Measurements from ENCODE around the gene TRIM50. TPM values are rescaled to one million over a fixed set of nuclear protein-coding genes. Genes with fewer than 3 reads are reported as not detected.
"Not testable (repeated sequence)": the region's sequence is repeated elsewhere in the genome, so short reads cannot be mapped to it uniquely, and the experiment has no call there.

TRIM50 gene
- total RNA-seq, 4 donors from 2014 or later, result not detected

- peaks cover 31% of the 10 kb centered on the region for H3K27me3 ChIP-seq
- TF ChIP-seq EP300 (IDR thresholded peaks at IDR 0.05; ENCODE audit: low read depth), result no peak
- TF ChIP-seq POLR2AphosphoS5 (IDR thresholded peaks at IDR 0.05), result no peak
- TF ChIP-seq POLR2A (IDR thresholded peaks at IDR 0.05), result no peak
- no peak for TF ChIP-seq CTCF (IDR thresholded peaks at IDR 0.05)
- H3K36me3 ChIP-seq, result no peaks in the 10 kb centered on the region
- intact Hi-C loops (cut with DNase I; ENCODE audit: low total_unique reads), result no loop called here
- DNase-seq, result no peak
- no peak overlapping the region for H3K27ac ChIP-seq
- in situ Hi-C loops (cut with MboI; ENCODE audit: low pct_ligation_motif_present in 1 of 4, low pct_unique_long_range_greater_than_20kb in 1 of 4, low sequenced_read_pairs in 3 of 4), result no loop called here
- no peak overlapping the region for H3K4me3 ChIP-seq
- peaks cover 2 to 8% (median 5%) of the 10 kb centered on the region in 4 donors for H3K4me1 ChIP-seq
- 84% methylated on average over 28 of the region's 28 CpGs; no CpG with 5 or more reads in 1 of the 2 donors for WGBS, 2 donors (ENCODE audit: low coverage in 1 of 2)
- no peaks in the 10 kb centered on the region for H3K9me3 ChIP-seq
Measured at GRCh38 chr7:73363225-73364005, 35.5 kb upstream of the TRIM50 start.

GRCh38 chr7:73360590-73360989 lies 32.7 kb upstream of the TRIM50 start:
- H3K4me3 ChIP-seq; in situ Hi-C loops (cut with MboI; ENCODE audit: low pct_ligation_motif_present in 1 of 4, low pct_unique_long_range_greater_than_20kb in 1 of 4, low sequenced_read_pairs in 3 of 4); DNase-seq; intact Hi-C loops (cut with DNase I; ENCODE audit: low total_unique reads); H3K27ac ChIP-seq; H3K36me3 ChIP-seq; H3K9me3 ChIP-seq: not testable (repeated sequence)
- Histone ChIP-seq H3K27me3 (peaks cover 31% of the 10 kb centered on the region), H3K4me1 (peaks cover 2 to 17% (median 10%) of the 10 kb centered on the region in 4 donors)
- 83 to 88% methylated on average over 1 of the region's 1 CpG for WGBS, 2 donors (ENCODE audit: low coverage in 1 of 2)

- Histone ChIP-seq H3K4me1 (peaks cover 2 to 17% (median 10%) of the 10 kb centered on the region in 4 donors), H3K27me3 (peaks cover 31% of the 10 kb centered on the region), H3K27ac (no peak overlapping the region), H3K9me3 (no peaks in the 10 kb centered on the region), H3K36me3 (no peaks in the 10 kb centered on the region), H3K4me3 (no peak overlapping the region)
- in situ Hi-C loops (cut with MboI; ENCODE audit: low pct_ligation_motif_present in 1 of 4, low pct_unique_long_range_greater_than_20kb in 1 of 4, low sequenced_read_pairs in 3 of 4) (no loop called here), intact Hi-C loops (cut with DNase I; ENCODE audit: low total_unique reads) (no loop called here)
- no peak for TF ChIP-seq EP300 (IDR thresholded peaks at IDR 0.05; ENCODE audit: low read depth)
- no peak for TF ChIP-seq POLR2A (IDR thresholded peaks at IDR 0.05)
- no peak for TF ChIP-seq POLR2AphosphoS5 (IDR thresholded peaks at IDR 0.05)
- TF ChIP-seq CTCF (IDR thresholded peaks at IDR 0.05), result no peak
- no peak for DNase-seq
- WGBS, 2 donors (ENCODE audit: low coverage in 1 of 2), result 86% methylated on average over 13 of the region's 13 CpGs; no CpG with 5 or more reads in 1 of the 2 donors
Measured at GRCh38 chr7:73359746-73360375, 32.0 kb upstream of the TRIM50 start.

GRCh38 chr7:73359306-73359705 lies 31.4 kb upstream of the TRIM50 start:
- TF ChIP-seq CTCF (IDR thresholded peaks at IDR 0.05) (no peak), POLR2AphosphoS5 (IDR thresholded peaks at IDR 0.05) (no peak), EP300 (IDR thresholded peaks at IDR 0.05; ENCODE audit: low read depth) (no peak), POLR2A (IDR thresholded peaks at IDR 0.05) (no peak)
- H3K4me3 ChIP-seq, result no peak overlapping the region
- H3K4me1 ChIP-seq, result peaks cover 2 to 17% (median 10%) of the 10 kb centered on the region in 4 donors
- WGBS, 2 donors (ENCODE audit: low coverage in 1 of 2), result 69% methylated on average over 11 of the region's 11 CpGs; no CpG with 5 or more reads in 1 of the 2 donors
- peaks cover 28% of the 10 kb centered on the region for H3K27me3 ChIP-seq
- no peak overlapping the region for H3K27ac ChIP-seq
- DNase-seq, result no peak
- in situ Hi-C loops (cut with MboI; ENCODE audit: low pct_ligation_motif_present in 1 of 4, low pct_unique_long_range_greater_than_20kb in 1 of 4, low sequenced_read_pairs in 3 of 4) (no loop called here), intact Hi-C loops (cut with DNase I; ENCODE audit: low total_unique reads) (no loop called here)
- H3K9me3 ChIP-seq, result no peaks in the 10 kb centered on the region
- no peaks in the 10 kb centered on the region for H3K36me3 ChIP-seq
